HepG2 (cell line): Measurements from ENCODE around the gene RNF126. TPM values are rescaled to one million over a fixed set of nuclear protein-coding genes. Genes with fewer than 3 reads are reported as not detected.

Source experiments
- ATF7 ChIP-seq, 2 experiments: fragments of 450-650 bp in 1 of 2; sonication (generic) in 1 of 2; formaldehyde crosslinking in 1 of 2; IDR thresholded peaks; 2 replicates each; pipeline versions ENCODE4 v1.4.0 to v1.6.1; 2016 to 2020; ENCODE audit warnings: antibody characterized with exemption in 1 of 2, mild to moderate bottlenecking in 1 of 2, missing genetic modification reagents in 1 of 2
- CREM ChIP-seq, 2 experiments: sonication (generic) in 1 of 2; formaldehyde crosslinking in 1 of 2; IDR thresholded peaks; 2 replicates each; pipeline versions ENCODE4 v1.4.0 to v1.6.1; 2016 to 2020; ENCODE audit warnings: antibody characterized with exemption in 1 of 2, mild to moderate bottlenecking in 1 of 2, missing genetic modification reagents in 1 of 2
- FIP1L1 ChIP-seq: fragments of 200-400 bp; formaldehyde crosslinking; IDR thresholded peaks from 2 replicates; pipeline ENCODE4 v1.6.1; 2018; ENCODE audit warnings: low read depth, mild to moderate bottlenecking, low read length, moderate library complexity, borderline replicate concordance; ENCODE audit not compliant: insufficient read depth
- FOXK2 ChIP-seq: fragments of 450-650 bp; IDR thresholded peaks from 2 replicates; pipeline ENCODE4 v1.6.1; 2016
- HDAC2 ChIP-seq: sonication (generic); formaldehyde crosslinking; IDR thresholded peaks from 2 replicates; pipeline ENCODE4 v1.4.0; 2020; ENCODE audit warnings: missing genetic modification reagents
- KDM2A ChIP-seq: sonication (generic); formaldehyde crosslinking; IDR thresholded peaks from 2 replicates; pipeline ENCODE4 v1.4.0; 2020; ENCODE audit warnings: low read depth, missing genetic modification reagents, borderline replicate concordance
- NCOA2 ChIP-seq: sonication (generic); formaldehyde crosslinking; IDR thresholded peaks from 2 replicates; pipeline ENCODE4 v1.8.0; 2022; ENCODE audit warnings: inconsistent platforms
- POLR2G ChIP-seq: fragments of 200-400 bp; formaldehyde crosslinking; IDR thresholded peaks from 2 replicates; pipeline ENCODE4 v1.6.1; 2018; ENCODE audit warnings: mild to moderate bottlenecking, low read depth, low read length, moderate library complexity
- SIN3A ChIP-seq: IDR thresholded peaks from 2 replicates; pipeline ENCODE4 v1.6.1; 2011; ENCODE audit warnings: low read depth, mild to moderate bottlenecking, control low read depth, low read length, borderline replicate concordance
- ZNF256 ChIP-seq: sonication (generic); formaldehyde crosslinking; conservative IDR thresholded peaks from 2 replicates; pipeline ENCODE4 v1.4.0; 2020; ENCODE audit warnings: missing genetic modification reagents
- ZNF510 ChIP-seq: sonication (generic); formaldehyde crosslinking; IDR thresholded peaks from 2 replicates; pipeline ENCODE4 v1.4.0; 2020; ENCODE audit warnings: low read depth, mild to moderate bottlenecking, missing genetic modification reagents
- ZNF563 ChIP-seq: sonication (generic); formaldehyde crosslinking; IDR thresholded peaks from 2 replicates; pipeline ENCODE4 v1.8.0; 2022; ENCODE audit warnings: mild to moderate bottlenecking, moderate library complexity, missing genetic modification reagents
- ZNF7 ChIP-seq: IDR thresholded peaks from 2 replicates; pipeline ENCODE4 v1.6.1; 2016; ENCODE audit warnings: missing biosample characterization, missing genetic modification reagents
- ZNF747 ChIP-seq: sonication (generic); formaldehyde crosslinking; IDR thresholded peaks from 2 replicates; pipeline ENCODE4 v1.8.1; 2023; ENCODE audit warnings: missing genetic modification reagents, mild to moderate bottlenecking, borderline replicate concordance
- polyA plus RNA-seq, 8 experiments: library from polyadenylated mRNA; depleted of rRNA in 3 of 8; stranded (reverse) in 7 of 8; unstranded in 1 of 8; fragments of >200 nt; fragmentation: Illumina TruSeq in 4 of 8; extraction: Trizol in 4 of 8; gene quantifications; 2 replicates each; pipeline versions ENCODE4 v1.2.1 to v1.2.3, GENCODE V29; 2011 to 2016; ENCODE audit warnings: low read depth in 4 of 8, missing spikeins in 1 of 8, mixed read lengths in 1 of 8; ENCODE audit not compliant: insufficient read depth in 1 of 8
- total RNA-seq, 5 experiments: library from RNA; depleted of rRNA; stranded (reverse); fragments of >200 nt; fragmentation: Illumina TruSeq; extraction: Trizol; gene quantifications; 2 replicates each; pipeline ENCODE4 v1.2.3, GENCODE V29; 2016; ENCODE audit warnings: low read depth in 1 of 5
- TF ChIP-seq, protein P1 (sequence below): sonication (generic); formaldehyde crosslinking; IDR thresholded peaks from 2 replicates; pipeline ENCODE4 v1.5.1; 2020; ENCODE audit warnings: mild to moderate bottlenecking, moderate library complexity, missing genetic modification reagents
- TF ChIP-seq, protein P2 (sequence below): sonication (generic); formaldehyde crosslinking; IDR thresholded peaks from 2 replicates; pipeline ENCODE4 v1.4.0; 2020; ENCODE audit warnings: missing genetic modification reagents
- TF ChIP-seq, protein P3 (sequence below): sonication (generic); formaldehyde crosslinking; IDR thresholded peaks from 2 replicates; pipeline ENCODE4 v1.8.0; 2022; ENCODE audit warnings: low read depth, missing genetic modification reagents
- TF ChIP-seq, protein P4 (sequence below): IDR thresholded peaks from 2 replicates; pipeline ENCODE4 v1.6.1; 2016
- TF ChIP-seq, protein P5 (sequence below): sonication (generic); formaldehyde crosslinking; IDR thresholded peaks from 2 replicates; pipeline ENCODE4 v1.4.0; 2020; ENCODE audit warnings: low read depth, mild to moderate bottlenecking, missing genetic modification reagents

RNF126 gene
- total and polyA plus RNA-seq, 2 of the 13 experiments (the other 11 are each of a cell fraction or from before 2014, with no cell fraction given) = 23.2 to 34.0 TPM

DNA sequence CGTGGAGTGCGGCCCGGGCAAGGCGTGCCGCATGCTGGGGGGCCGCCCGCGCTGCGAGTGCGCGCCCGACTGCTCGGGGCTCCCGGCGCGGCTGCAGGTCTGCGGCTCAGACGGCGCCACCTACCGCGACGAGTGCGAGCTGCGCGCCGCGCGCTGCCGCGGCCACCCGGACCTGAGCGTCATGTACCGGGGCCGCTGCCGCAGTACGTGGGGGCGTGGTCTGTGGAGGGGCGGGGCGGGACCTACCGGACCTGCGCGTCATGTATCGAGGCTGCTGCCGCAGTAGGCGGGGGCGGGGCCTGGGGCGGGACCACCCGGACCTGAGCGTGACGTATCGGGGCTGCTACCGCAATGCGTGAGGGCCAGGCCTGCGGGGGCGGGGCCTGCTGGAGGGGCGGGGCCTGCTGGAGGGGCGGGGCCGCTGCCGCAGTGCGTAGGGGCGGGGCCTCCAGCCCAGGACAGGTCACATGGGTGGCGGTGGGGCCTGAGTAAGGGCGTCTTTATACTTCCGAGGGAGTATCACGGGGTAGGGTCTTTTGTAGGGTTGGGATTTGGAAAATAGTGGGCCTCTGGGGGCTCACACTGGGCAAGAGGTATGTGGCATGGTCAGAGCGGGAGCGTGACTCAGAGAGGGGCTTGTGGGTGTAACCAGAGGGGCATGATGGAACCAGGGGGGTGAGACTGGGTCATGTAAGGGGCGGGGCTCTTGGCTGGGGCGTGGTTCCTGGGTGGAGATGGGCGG lies 17.4 kb upstream of the RNF126 start (continued):
- TF ChIP-seq FIP1L1 (no peak), KDM2A (peak; percentile 54; the same call in 1 of the 2 replicates), ZNF510 (CRISPR knock-in tag) (no peak), ZNF747 (0 out of 2 replicates have a peak, but pooled peaks have one; percentile 22), CREM (IDR thresholded peaks at IDR 0.05) (no peak), CREM (CRISPR knock-in tag; IDR thresholded peaks at IDR 0.05) (no peak), SIN3A (peak; percentile 24; the same call in 1 of the 2 replicates), NCOA2 (CRISPR knock-in tag) (peak; percentile 15; the same call in 1 of the 2 replicates), ZNF7 (no peak), ZNF256 (CRISPR knock-in tag) (no peak), ZNF563 (CRISPR knock-in tag) (peak; percentile 89), FOXK2 (no peak), POLR2G (peak; percentile 62), HDAC2 (CRISPR knock-in tag) (no peak), ATF7 (IDR thresholded peaks at IDR 0.05) (no peak), ATF7 (CRISPR knock-in tag; IDR thresholded peaks at IDR 0.05) (no peak)
- TF ChIP-seq, protein P1, sequence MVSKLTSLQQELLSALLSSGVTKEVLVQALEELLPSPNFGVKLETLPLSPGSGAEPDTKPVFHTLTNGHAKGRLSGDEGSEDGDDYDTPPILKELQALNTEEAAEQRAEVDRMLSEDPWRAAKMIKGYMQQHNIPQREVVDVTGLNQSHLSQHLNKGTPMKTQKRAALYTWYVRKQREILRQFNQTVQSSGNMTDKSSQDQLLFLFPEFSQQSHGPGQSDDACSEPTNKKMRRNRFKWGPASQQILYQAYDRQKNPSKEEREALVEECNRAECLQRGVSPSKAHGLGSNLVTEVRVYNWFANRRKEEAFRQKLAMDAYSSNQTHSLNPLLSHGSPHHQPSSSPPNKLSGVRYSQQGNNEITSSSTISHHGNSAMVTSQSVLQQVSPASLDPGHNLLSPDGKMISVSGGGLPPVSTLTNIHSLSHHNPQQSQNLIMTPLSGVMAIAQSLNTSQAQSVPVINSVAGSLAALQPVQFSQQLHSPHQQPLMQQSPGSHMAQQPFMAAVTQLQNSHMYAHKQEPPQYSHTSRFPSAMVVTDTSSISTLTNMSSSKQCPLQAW = peak; percentile 42; the same call in 1 of the 2 replicates
- TF ChIP-seq, protein P2, sequence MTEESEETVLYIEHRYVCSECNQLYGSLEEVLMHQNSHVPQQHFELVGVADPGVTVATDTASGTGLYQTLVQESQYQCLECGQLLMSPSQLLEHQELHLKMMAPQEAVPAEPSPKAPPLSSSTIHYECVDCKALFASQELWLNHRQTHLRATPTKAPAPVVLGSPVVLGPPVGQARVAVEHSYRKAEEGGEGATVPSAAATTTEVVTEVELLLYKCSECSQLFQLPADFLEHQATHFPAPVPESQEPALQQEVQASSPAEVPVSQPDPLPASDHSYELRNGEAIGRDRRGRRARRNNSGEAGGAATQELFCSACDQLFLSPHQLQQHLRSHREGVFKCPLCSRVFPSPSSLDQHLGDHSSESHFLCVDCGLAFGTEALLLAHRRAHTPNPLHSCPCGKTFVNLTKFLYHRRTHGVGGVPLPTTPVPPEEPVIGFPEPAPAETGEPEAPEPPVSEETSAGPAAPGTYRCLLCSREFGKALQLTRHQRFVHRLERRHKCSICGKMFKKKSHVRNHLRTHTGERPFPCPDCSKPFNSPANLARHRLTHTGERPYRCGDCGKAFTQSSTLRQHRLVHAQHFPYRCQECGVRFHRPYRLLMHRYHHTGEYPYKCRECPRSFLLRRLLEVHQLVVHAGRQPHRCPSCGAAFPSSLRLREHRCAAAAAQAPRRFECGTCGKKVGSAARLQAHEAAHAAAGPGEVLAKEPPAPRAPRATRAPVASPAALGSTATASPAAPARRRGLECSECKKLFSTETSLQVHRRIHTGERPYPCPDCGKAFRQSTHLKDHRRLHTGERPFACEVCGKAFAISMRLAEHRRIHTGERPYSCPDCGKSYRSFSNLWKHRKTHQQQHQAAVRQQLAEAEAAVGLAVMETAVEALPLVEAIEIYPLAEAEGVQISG = peak; percentile 65; the same call in 1 of the 2 replicates
- TF ChIP-seq, protein P3, sequence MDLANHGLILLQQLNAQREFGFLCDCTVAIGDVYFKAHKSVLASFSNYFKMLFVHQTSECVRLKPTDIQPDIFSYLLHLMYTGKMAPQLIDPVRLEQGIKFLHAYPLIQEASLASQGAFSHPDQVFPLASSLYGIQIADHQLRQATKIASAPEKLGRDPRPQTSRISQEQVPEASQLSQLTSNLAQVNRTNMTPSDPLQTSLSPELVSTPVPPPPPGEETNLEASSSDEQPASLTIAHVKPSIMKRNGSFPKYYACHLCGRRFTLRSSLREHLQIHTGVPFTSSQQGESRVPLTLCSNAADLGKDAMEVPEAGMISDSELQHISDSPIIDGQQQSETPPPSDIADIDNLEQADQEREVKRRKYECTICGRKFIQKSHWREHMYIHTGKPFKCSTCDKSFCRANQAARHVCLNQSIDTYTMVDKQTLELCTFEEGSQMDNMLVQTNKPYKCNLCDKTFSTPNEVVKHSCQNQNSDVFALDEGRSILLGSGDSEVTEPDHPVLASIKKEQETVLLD (CRISPR knock-in tag) = peak; percentile 88; the same call in 1 of the 2 replicates
- TF ChIP-seq, protein P4, sequence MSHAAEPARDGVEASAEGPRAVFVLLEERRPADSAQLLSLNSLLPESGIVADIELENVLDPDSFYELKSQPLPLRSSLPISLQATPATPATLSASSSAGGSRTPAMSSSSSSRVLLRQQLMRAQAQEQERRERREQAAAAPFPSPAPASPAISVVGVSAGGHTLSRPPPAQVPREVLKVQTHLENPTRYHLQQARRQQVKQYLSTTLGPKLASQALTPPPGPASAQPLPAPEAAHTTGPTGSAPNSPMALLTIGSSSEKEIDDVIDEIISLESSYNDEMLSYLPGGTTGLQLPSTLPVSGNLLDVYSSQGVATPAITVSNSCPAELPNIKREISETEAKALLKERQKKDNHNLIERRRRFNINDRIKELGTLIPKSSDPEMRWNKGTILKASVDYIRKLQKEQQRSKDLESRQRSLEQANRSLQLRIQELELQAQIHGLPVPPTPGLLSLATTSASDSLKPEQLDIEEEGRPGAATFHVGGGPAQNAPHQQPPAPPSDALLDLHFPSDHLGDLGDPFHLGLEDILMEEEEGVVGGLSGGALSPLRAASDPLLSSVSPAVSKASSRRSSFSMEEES (CRISPR knock-in tag) = peak; percentile 5
- TF ChIP-seq, protein P5, sequence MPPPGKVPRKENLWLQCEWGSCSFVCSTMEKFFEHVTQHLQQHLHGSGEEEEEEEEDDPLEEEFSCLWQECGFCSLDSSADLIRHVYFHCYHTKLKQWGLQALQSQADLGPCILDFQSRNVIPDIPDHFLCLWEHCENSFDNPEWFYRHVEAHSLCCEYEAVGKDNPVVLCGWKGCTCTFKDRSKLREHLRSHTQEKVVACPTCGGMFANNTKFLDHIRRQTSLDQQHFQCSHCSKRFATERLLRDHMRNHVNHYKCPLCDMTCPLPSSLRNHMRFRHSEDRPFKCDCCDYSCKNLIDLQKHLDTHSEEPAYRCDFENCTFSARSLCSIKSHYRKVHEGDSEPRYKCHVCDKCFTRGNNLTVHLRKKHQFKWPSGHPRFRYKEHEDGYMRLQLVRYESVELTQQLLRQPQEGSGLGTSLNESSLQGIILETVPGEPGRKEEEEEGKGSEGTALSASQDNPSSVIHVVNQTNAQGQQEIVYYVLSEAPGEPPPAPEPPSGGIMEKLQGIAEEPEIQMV = 0 out of 2 replicates have a peak, but pooled peaks have one; percentile 66
